Activated CD4-positive, alpha-beta T cell treated with anti-CD3 and anti-CD28 coated beads for 36 hours (primary cell): Measurements from ENCODE around the gene HSD17B13. TPM values are rescaled to one million over a fixed set of nuclear protein-coding genes. Genes with fewer than 3 reads are reported as not detected.
A peak's percentile ranks its signal among the peaks of the same experiment; 100 is the strongest.
"Not testable (repeated sequence)": the region's sequence is repeated elsewhere in the genome, so short reads cannot be mapped to it uniquely, and the experiment has no call there.

Experiments used
- ATAC-seq: fragments of 200-7000 bp; cut with Tn5 transposase; one replicate; pipeline ENCODE4 v1.10.0; 2021; ENCODE audit warnings: mild to moderate bottlenecking, moderate library complexity
- CTCF ChIA-PET: fragments of 350-600 bp; sonication (Branson Sonifier 250); formaldehyde crosslinking; loops from one replicate; lab custom pipeline; 2021; ENCODE audit warnings: antibody characterized with exemption; lab: Charles Lee
- POLR2A ChIA-PET: fragments of 350-600 bp; sonication (Branson Sonifier 250); formaldehyde crosslinking; loops from one replicate; lab custom pipeline; 2021; ENCODE audit warnings: antibody characterized with exemption, inconsistent platforms; lab: Charles Lee
- DNase-seq: peaks from one replicate; pipeline ENCODE4 v3.0.0-alpha.2; 2020
- H3K27ac Mint-ChIP-seq: one replicate; pipeline ENCODE4 v1.8.0; 2021; ENCODE audit warnings: mixed read lengths
- H3K27me3 Mint-ChIP-seq: one replicate; pipeline ENCODE4 v1.8.0; 2021; ENCODE audit warnings: mixed read lengths
- H3K36me3 Mint-ChIP-seq: one replicate; pipeline ENCODE4 v1.8.0; 2021; ENCODE audit warnings: low read depth, mixed read lengths
- H3K4me1 Mint-ChIP-seq: one replicate; pipeline ENCODE4 v1.8.0; 2021; ENCODE audit warnings: mixed read lengths
- H3K4me3 Mint-ChIP-seq: one replicate; pipeline ENCODE4 v1.8.0; 2021; ENCODE audit warnings: mild to moderate bottlenecking, moderate library complexity, mixed read lengths
- H3K9me3 Mint-ChIP-seq: one replicate; pipeline ENCODE4 v1.8.0; 2021; ENCODE audit warnings: low read depth, mixed read lengths
- intact Hi-C, 2 experiments: fragments of 100-400 bp; cut with DNase I in 1 of 2; cut with micrococcal nuclease in 1 of 2; formaldehyde crosslinking; loops; one replicate each; pipeline versions ENCODE4 v1.14.2 to v1.15.1; 2022 to 2024; cut with DNase I, micrococcal nuclease
- total RNA-seq, 2 experiments: library from RNA; stranded (reverse); gene quantifications; one replicate each; pipeline ENCODE4 v1.2.3, GENCODE V29; 2021

The HSD17B13 gene
- total RNA-seq, 2 experiments from 2014 or later: not detected

DNA sequence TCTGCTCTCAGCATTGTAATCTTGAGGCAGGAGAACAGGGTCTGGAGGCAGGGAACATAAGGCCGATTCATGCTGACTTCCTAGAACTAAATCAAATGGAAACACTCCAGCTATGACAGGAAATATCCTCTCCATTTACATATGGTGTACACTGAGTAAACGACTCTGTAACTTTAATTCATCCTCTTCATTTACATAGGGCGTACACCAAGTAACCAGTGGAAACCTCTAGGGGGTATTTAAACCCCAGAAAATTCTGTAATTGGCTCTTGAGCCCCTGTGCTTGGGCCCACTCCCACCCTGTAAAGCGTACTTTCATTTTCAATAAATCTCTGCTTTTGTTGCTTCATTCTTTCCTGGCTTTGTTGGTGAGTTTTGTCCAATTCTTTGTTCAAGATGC lies 7.7 kb downstream of the HSD17B13 start:
- H3K27ac Mint-ChIP-seq, H3K27me3 Mint-ChIP-seq, ATAC-seq, DNase-seq, intact Hi-C loops, POLR2A ChIA-PET, CTCF ChIA-PET, H3K4me1 Mint-ChIP-seq, H3K4me3 Mint-ChIP-seq, H3K9me3 Mint-ChIP-seq, H3K36me3 Mint-ChIP-seq: not testable (repeated sequence)

DNA sequence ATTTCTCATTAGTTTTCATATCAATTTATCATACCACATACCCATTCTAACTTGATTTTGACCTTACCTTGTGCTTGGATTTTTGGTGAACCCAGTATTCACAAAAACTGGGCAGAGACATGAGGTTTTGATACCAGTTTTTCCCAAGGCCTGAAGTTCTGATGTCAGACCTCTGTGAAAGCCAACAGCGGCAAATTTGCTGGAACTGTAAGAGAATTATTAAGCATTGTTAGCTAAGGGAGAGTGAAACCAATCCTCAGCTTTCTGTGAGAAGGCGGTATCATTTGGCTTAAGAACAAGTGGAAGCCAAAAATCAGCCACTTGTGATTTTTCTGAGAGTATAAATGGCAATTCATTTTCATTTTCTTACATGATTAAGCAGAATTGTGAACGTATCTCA lies 8.9 kb downstream of the HSD17B13 start:
- ATAC-seq: no peak
- ChIA-PET CTCF (interaction anchor here (1.1 kb wide), 1 partner anchor 77 kb away, joined by 3 read pairs; no protein-coding TSS in a partner anchor), POLR2A (no interaction called here)

DNA sequence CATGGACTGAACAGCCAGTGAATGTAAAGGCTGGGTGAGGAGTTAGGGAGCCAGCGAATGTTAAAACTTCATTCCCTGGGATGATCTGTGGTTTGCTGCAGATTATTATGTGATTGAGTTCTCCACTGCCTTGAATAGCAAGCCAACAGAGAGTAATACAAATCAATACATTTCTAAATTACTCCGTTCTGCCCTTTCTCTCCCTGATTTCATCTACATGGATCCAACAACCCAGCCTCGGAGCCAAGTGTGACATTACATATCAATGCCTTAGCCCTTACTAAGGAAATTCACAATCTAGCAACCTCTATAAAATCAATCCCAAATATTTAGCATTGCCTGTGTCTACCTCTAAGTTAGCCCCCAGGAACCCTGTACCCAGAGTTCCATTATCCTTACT lies 11.0 kb downstream of the HSD17B13 start:
- Mint-ChIP-seq H3K27me3 (no peaks in the 10 kb centered on the region), H3K4me3 (no peak overlapping the region), H3K4me1 (peaks cover 4% of the 10 kb centered on the region), H3K36me3 (no peaks in the 10 kb centered on the region), H3K9me3 (no peaks in the 10 kb centered on the region), H3K27ac (no peak overlapping the region)
- intact Hi-C loops: no loop called here
- DNase-seq (no peak), ATAC-seq (no peak)
- POLR2A ChIA-PET: no interaction called here
- CTCF ChIA-PET: no interaction called here

More for the DNA sequence above, 8.9 kb downstream of the HSD17B13 start:
- Mint-ChIP-seq H3K9me3 (no peaks in the 10 kb centered on the region), H3K27ac (no peak overlapping the region), H3K4me3 (no peak overlapping the region), H3K4me1 (no peaks in the 10 kb centered on the region), H3K36me3 (no peaks in the 10 kb centered on the region), H3K27me3 (no peaks in the 10 kb centered on the region)
- DNase-seq: no peak
- intact Hi-C loops: no loop called here

DNA sequence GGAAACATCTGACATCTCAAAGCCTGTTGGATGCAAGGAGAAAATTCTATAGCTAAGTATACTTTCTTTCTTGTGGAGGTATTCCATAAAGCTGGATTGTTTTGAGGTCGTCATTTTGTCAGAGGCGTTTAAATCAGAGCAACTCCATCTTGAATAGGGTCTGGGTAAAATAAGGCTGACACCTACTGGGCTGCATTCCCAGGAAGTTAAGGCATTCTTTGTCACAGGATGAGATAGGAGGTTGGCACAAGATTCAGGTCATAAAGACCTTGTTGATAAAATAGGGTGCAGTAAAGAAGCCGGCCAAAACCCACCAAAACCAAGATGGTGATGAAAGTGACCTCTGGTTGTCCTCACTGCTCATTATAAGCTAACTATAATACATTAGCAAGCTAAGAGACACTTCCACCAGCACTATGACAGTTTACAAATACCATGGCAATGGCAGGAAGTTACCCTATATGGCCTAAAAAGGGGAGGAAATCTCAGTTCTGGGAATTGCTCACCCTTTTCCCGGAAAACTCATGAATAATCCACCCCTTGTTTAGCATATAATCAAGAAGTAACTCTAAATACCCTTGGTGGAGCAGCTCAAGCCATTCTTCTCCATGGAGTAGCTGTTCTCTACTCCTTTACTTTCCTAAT lies 11.9 kb downstream of the HSD17B13 start:
- H3K4me1 Mint-ChIP-seq: peaks cover 6% of the 10 kb centered on the region
- no peaks in the 10 kb centered on the region for H3K36me3 Mint-ChIP-seq
- intact Hi-C loops: no loop called here
- DNase-seq: no peak
- no peaks in the 10 kb centered on the region for H3K9me3 Mint-ChIP-seq
- CTCF ChIA-PET: no interaction called here
- POLR2A ChIA-PET: no interaction called here
- ATAC-seq: no peak
- no peaks in the 10 kb centered on the region for H3K27me3 Mint-ChIP-seq
- H3K27ac Mint-ChIP-seq: no peak overlapping the region
- no peak overlapping the region for H3K4me3 Mint-ChIP-seq

DNA sequence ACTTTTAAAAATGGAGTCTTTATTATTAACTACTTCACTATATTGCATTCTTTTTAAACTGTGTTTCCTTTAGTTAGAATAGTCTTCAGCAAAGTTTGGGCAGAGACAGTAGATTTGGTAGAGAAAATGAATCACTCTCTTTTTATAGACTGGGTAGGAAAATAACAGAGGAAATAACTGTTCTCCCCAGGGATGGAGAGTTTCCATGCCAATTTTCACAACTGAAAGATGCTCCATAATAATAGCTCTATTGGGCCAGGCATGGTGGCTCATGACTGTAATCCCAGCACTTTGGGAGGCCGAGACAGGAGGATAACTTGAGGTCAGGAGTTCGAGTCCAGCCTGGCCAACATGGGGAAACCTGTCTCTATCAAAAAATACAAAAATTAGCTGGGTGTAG lies 13.1 kb downstream of the HSD17B13 start:
- H3K27me3 Mint-ChIP-seq: no peaks in the 10 kb centered on the region
- H3K27ac Mint-ChIP-seq: no peak overlapping the region
- H3K4me3 Mint-ChIP-seq: no peak overlapping the region
- DNase-seq: no peak
- H3K36me3 Mint-ChIP-seq: no peaks in the 10 kb centered on the region
- POLR2A ChIA-PET: no interaction called here
- CTCF ChIA-PET: interaction anchor here (1.0 kb wide), 1 partner anchor 159 kb away, joined by 3 read pairs; no protein-coding TSS in a partner anchor
- H3K9me3 Mint-ChIP-seq: no peaks in the 10 kb centered on the region
- no peak for ATAC-seq
- H3K4me1 Mint-ChIP-seq: peaks cover 6% of the 10 kb centered on the region
- intact Hi-C loops: no loop called here

DNA sequence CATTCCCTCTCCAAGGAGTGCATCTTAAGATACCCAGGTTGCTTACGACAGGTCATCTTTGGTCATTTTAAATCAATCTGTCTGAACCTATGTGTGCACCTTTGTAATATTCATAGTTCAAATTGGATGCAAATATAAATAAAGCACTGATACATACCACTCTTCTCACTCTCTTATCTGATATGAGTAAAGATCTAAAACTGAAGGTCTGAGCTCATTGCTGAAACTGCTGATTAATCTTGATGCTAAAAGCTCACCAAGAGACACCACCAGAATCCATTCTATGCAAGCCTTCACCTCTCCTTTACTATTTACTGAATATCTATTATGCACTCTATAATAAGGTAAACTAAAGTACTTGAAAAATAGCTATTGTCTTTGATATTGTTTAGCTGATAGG lies 16.6 kb downstream of the HSD17B13 start:
- peak; percentile 42 for ATAC-seq
- no peak overlapping the region for H3K27ac Mint-ChIP-seq

DNA sequence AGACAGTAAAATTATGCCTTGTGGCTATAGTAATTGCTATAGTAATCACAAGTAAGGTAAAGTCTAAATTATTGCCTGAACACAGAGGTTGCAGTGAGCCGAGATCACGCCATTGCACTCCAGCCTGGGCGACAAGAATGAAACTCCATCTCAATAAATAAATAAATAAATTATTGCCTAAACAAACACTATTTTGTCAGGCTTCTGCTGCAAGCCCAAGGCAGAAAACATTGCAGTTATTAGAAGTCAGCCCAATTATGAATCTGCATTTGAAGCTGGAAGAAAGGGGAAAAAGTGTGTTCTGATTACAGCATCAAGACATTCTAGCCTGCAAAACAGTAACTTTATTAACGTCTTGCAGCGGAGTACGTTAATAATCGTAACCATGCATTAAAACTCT lies 17.1 kb downstream of the HSD17B13 start:
- ATAC-seq (no peak), DNase-seq (no peak)
- peaks cover 6% of the 10 kb centered on the region for H3K4me1 Mint-ChIP-seq
- CTCF ChIA-PET: no interaction called here
- POLR2A ChIA-PET: no interaction called here
- no peak overlapping the region for H3K27ac Mint-ChIP-seq
- no peaks in the 10 kb centered on the region for H3K36me3 Mint-ChIP-seq
- H3K4me3 Mint-ChIP-seq: no peak overlapping the region
- intact Hi-C loops: no loop called here
- no peaks in the 10 kb centered on the region for H3K27me3 Mint-ChIP-seq
- no peaks in the 10 kb centered on the region for H3K9me3 Mint-ChIP-seq

More for the DNA sequence above, 16.6 kb downstream of the HSD17B13 start:
- intact Hi-C loops: no loop called here
- Mint-ChIP-seq H3K4me3 (no peak overlapping the region), H3K27me3 (no peaks in the 10 kb centered on the region), H3K9me3 (no peaks in the 10 kb centered on the region), H3K4me1 (peaks cover 6% of the 10 kb centered on the region), H3K36me3 (no peaks in the 10 kb centered on the region)
- DNase-seq: no peak
- ChIA-PET POLR2A (no interaction called here), CTCF (interaction anchor here (0.7 kb wide), 1 partner anchor 20 kb away, joined by 3 read pairs; no protein-coding TSS in a partner anchor)

DNA sequence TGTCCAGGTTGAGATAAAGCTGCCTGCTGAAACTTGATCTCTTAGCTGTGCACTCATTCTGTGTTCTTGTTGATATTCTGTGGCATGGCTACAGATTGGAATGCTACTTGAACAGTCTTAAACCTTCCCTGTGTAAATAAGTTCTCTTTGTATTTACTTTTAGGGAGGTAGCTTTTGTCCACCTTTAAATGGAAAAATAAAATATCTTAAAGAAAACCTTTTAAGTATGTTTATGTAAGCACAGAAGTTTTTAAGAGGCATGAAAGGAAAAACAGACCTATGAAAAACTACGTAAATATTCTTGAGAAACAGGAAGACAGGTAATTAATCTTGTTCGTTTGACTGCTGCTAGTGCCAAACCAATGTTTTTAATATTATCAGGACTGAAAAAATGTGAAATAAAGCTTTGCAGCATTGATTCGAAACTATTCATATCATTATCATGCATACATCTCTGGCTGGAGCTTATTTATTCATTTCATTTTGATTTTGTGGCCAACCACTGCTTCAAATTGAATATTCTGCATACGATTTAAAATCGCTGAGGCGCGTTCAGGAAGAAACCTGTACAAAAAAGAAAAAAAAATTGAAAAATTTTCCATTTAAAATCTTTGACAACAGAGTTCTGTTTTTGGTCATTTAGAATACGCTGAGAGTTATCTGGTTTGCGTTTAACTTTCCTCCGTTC lies 17.8 kb downstream of the HSD17B13 start:
- Mint-ChIP-seq H3K9me3 (no peaks in the 10 kb centered on the region), H3K4me1 (peaks cover 6% of the 10 kb centered on the region), H3K27me3 (no peaks in the 10 kb centered on the region), H3K27ac (no peak overlapping the region), H3K36me3 (no peaks in the 10 kb centered on the region), H3K4me3 (no peak overlapping the region)
- ATAC-seq (no peak), DNase-seq (no peak)
- CTCF ChIA-PET: interaction anchor here (0.6 kb wide), 1 partner anchor 1287 kb away, joined by 3 read pairs; no protein-coding TSS in a partner anchor
- POLR2A ChIA-PET: no interaction called here
- intact Hi-C loops: no loop called here

DNA sequence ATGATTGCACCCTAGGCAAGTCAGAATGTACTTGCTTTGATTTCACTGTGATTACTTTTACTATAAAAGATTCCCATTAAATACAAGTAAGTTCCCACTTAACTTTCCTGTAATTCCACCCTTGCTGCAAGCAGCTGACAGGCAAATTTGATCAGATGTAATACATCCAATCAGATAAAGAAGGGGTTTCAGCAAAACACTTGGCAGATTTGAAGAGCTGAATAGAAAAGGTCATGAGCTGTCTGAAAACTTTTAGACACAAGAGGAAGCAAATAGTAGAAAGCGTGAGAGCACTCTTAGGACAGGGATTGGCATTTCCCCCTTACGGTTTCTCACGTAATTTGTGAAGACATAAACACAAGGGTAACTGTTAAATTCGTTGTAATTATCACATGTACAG lies 22.8 kb downstream of the HSD17B13 start:
- ATAC-seq: no peak
- no peak for DNase-seq
- CTCF ChIA-PET: no interaction called here
- no peaks in the 10 kb centered on the region for H3K36me3 Mint-ChIP-seq
- H3K27me3 Mint-ChIP-seq: peaks cover 2% of the 10 kb centered on the region
- H3K9me3 Mint-ChIP-seq: no peaks in the 10 kb centered on the region
- no peak overlapping the region for H3K4me3 Mint-ChIP-seq
- no peaks in the 10 kb centered on the region for H3K4me1 Mint-ChIP-seq
- H3K27ac Mint-ChIP-seq: no peak overlapping the region
- intact Hi-C loops: no loop called here
- POLR2A ChIA-PET: no interaction called here

DNA sequence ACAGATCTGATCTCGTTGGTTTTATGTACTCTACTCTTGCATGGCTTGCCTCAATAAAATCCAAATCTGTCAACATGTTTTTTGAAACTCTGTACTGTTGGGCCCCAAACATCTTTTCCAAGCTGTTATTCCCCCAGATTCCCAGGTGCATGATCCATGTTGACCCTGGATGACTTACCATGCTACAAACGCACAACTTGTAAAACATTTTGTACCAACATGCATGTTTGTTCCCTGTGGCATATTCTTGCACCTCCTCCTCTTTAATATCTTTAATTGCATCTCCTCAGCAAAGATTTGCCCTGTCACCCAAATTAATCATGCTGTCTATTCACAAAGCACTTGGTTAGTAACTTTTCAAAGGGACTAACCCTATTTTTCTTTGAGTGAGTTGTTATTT lies 24.3 kb downstream of the HSD17B13 start:
- CTCF ChIA-PET: no interaction called here
- Mint-ChIP-seq H3K9me3 (peaks cover 7% of the 10 kb centered on the region), H3K4me1 (no peaks in the 10 kb centered on the region), H3K27me3 (peaks cover 2% of the 10 kb centered on the region), H3K27ac (no peak overlapping the region), H3K4me3 (no peak overlapping the region), H3K36me3 (no peaks in the 10 kb centered on the region)
- intact Hi-C loops: no loop called here
- POLR2A ChIA-PET: no interaction called here
- ATAC-seq (no peak), DNase-seq (no peak)

DNA sequence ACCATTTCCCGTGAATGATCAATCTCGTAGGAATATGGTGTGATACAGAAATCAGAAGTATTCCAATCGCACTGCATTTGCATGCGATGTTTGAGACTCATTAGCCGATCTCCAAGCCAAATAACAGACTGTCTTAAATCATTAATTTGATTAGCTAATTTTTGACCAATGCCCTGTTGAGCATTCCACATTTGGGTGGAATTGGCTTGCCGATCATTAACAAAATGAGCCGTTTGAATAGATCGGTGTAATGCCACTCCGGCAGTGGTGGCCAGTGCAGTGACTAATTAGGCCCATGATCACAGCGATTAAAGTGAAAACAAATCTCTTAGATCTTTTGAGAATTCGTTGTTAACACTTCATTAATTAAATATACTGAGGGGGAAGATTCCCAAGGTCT lies 27.8 kb downstream of the HSD17B13 start:
- DNase-seq, H3K4me1 Mint-ChIP-seq, H3K27ac Mint-ChIP-seq, H3K4me3 Mint-ChIP-seq, H3K27me3 Mint-ChIP-seq, H3K9me3 Mint-ChIP-seq, ATAC-seq, POLR2A ChIA-PET, H3K36me3 Mint-ChIP-seq, intact Hi-C loops: not testable (repeated sequence)
- CTCF ChIA-PET: interaction anchor here (0.6 kb wide), 1 partner anchor 1492 kb away, joined by 3 read pairs; no protein-coding TSS in a partner anchor

DNA sequence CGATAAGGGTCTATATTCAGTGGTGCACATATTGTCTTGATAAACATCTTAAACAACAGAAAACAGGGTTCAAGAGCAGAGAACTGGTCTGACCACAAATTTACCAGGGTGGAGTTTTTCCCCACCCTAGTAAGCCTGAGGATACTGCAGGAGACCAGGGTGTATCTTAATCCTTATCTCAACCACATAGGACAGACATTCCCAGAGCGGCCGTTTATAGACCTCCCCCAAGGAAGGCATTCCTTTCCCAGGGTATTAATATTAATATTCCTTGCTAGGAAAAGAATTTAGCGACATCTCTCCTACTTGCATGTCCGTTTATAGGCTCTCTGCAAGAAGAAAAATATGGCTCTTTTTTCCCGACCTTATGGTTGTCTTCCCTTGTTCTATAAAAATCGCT lies 28.8 kb downstream of the HSD17B13 start:
- ATAC-seq, POLR2A ChIA-PET, H3K27me3 Mint-ChIP-seq, DNase-seq, CTCF ChIA-PET, H3K36me3 Mint-ChIP-seq, H3K27ac Mint-ChIP-seq, H3K4me3 Mint-ChIP-seq, H3K9me3 Mint-ChIP-seq, H3K4me1 Mint-ChIP-seq, intact Hi-C loops: not testable (repeated sequence)
